HG02642 (cell line): Measurements from ENCODE around the gene ATAT1.
"Not testable (repeated sequence)": the region's sequence is repeated elsewhere in the genome, so short reads cannot be mapped to it uniquely, and the experiment has no call there.

Source experiments
- ATAC-seq: cut with Tn5 transposase; IDR thresholded peaks from one replicate; pipeline ENCODE4 v1.9.1; 2021; ENCODE audit warnings: mild to moderate bottlenecking; ENCODE audit not compliant: unreplicated experiment, poor library complexity

Gene ATAT1

DNA sequence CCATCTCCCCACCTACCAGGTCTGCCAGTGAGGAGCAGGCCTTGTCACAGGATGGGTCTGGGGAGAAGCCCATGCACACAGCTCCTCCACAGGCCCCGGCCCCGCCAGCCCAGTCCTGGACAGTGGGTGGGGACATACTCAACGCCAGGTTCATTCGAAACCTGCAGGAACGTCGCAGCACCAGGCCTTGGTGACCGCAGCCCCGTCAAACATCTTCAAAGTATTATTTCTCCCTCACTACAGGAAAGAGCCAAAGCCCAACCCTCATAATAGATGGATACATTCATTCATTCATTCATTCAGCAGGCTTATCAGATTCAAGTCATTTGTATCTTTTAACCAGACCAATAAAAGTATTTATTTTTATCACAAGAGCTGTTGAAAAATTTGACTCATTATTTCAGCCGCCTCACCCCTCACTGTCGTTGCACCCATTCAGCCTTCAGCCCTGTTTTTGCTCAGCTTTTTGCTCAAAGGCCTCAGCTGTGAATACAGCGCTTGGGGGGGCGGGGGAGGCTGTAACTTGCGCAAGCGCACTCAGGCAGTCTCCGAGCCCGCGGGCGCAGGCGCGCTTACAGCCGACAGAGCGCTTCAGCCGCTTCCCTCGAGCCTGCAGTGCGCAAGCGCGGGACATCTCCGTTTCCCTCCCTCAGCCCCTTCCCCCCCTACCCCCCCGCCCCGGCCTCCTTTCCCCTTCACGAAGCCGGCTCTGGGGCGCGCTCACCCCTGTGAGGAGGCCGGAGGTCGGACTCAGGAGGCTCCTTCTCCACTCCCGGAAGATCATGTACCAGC is 20.0 kb downstream of the ATAT1 start, which contains the start of gene C6orf136:
Gene C6orf136 (plus strand): TSS at position 684 of the 792 bp plus-strand sequence. CDS start 99 bp downstream, at position 783.
- ATAC-seq: peak; percentile 60

DNA sequence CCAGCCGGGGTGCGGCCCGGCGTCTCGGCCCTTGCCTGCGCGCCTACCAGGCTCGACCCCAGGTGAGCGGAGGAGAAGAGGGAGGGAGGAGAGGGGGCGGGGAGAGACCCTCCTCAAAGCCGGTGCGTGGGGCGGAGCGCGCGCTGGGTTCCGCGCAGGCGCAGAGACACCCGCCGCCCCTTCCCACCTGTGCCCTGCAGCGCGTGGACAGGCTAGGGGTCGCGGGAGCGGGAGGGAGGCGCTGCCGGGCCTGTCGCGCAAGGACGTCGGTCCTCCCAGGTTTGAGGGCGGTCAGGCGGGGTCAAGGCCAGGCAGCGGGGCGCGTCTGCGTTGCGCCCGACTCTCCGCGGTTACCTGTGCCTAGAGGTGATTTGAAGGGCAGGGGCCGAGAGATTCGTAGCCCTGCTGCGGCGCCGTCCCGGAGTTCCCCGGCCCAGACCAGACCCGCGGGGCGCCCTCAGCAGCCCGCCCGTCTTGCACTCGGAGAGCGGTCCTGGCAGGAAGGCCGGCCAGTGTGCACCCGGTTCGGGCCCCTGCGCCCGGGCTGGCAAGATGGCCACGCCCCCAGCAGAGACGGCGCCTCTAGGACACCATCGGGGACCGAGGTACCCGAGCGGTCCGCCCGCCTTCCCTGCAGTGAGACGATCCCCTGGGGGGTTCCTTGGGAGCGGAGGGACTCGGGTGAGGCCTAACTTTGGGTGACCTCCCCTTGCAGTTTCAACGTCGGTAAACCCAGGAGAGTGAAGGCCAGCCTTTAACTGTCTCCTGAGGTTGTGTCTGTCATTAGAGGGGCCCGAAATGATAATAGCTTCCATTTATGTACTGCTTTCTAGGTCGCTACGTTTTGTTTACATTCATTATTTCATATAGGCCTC is 20.8 kb downstream of the ATAT1 start:
- peak; percentile 76 for ATAC-seq

DNA sequence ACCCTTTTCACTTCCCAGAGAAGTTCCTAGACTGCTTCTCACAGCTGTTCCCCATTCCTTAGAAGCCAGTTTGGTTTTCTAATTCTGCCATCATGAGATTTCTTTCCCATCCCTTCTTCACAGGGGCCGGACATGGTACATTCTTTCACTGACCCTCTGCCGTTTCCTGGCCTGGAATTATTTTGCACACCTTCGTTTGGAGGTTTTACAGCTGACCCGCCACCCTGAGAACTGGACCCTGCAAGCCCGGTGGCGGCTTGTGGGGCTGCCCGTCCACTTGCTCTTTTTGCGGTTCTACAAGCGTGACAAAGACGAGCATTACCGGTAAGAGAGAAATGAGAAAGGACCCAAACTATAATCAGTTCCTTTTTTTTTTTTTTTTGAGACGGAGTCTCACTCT is 24.5 kb downstream of the ATAT1 start:
- ATAC-seq: no peak

DNA sequence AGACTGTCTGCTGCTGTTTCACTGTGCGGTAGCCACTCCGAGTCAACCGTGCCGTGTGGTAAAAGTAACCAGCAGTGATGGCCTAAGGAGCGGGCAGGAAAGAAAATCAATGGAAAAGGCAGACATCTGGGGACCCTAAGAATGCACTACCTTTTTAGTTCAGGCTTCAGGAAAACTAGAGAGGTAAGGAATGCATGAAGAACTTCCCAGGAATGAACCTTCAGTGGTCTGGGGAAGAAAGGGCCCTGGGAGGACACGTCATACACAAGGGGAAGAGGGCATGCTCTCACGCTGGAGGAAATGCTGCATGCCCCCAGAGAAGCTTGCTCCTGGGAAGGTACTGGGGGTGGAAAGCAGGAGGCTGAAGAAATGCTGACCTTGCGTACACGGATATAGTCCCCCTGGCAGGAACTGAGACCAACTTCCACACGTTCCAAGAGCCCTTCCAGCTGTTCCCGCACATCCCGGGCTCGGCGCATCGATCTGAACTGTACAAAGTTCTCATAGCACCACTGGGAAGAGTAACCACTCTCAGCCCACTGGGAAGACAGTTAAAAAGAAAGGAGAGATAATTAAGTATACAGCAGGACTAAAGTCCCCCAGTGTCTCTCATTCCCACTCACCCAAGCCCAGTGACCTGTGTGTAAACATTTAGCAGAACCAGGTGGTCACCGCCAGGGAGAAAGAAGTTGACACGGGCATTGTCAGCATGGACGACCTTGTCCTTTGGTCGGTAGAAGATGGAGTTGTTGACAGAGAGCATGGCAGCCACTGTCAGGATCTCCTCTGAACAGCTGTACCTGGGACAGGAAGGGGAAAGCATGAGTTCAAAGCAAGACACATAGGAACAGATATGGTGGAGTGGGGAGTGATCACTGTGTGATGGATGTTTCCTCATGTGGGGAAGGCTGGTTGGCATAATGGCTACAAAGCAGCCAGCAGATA is 28.4 kb downstream of the ATAT1 start:
- ATAC-seq: no peak

DNA sequence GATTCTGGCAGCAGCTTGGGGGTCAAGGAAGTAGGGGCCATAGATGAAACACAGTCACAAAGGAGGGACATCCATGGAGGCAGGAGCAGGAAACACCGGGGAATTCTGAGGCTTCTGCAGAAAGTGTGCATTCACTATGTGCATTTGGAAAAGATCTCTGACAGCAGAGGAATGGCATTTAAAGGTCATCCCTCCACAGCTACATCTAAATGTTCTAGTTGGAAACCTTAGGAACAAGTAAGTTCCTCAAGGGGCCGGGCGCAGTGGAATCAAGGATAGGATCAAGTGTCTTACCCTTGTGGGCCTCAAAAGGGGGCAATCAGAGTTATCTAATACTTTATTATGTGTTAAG is 29.0 kb downstream of the ATAT1 start:
- no peak for ATAC-seq

DNA sequence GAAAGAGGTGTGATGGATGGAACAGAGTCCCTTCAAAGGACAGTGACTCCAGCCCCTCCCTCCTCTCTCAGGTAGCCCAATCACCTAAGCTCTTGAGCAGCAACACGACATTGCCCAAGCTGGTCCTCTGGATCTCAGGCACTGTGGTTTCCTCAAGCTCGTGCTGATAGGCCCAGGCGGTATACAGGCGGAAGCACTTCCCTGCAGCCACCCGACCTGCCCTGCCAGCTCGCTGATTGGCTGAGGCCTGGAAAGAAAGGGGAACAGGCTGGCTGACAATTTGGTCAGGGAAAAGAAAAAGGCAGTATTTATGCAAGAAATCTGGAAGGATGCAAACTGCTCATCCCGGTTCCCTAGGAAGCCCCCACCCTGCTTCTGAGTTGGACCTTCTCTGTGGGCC is 29.8 kb downstream of the ATAT1 start:
- ATAC-seq: no peak

DNA sequence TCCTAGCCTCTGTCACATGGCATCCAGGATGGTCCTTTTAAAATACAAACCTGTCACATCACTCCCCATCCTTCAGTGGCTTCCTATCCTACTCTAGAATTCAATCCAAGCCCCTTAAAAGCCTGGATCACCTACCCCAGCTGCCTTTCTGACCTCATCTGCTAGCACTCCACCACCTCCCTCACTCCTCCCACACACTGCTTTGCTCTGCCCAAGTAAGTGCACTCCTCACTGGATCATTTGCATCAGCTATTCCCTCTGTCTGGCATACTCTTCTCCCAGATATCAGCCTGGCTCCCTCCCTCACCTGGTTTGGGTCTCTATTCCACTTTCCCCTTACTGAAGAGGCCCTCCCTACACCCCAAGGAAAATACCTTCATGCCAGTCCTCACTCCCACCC is 30.8 kb downstream of the ATAT1 start:
- no peak for ATAC-seq

DNA sequence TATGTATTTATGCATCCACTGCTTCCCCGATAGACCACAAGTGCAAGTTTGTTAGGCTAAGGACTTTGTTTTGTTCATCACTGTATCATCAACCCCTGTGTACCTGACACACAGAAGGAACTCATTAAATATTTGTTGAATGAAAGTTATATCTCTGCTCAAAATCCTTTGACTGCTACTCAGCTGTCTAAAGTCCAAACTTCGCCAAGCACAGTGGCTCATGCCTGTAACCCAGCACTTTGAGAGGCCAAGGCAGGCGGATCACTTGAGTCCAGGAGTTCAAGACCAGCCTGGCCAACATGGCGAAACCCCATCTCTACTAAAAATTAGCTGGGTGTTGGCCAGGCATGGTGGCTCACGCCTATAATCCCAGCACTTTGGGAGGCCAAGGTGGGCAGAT is 31.2 kb downstream of the ATAT1 start:
- not testable (repeated sequence) for ATAC-seq

DNA sequence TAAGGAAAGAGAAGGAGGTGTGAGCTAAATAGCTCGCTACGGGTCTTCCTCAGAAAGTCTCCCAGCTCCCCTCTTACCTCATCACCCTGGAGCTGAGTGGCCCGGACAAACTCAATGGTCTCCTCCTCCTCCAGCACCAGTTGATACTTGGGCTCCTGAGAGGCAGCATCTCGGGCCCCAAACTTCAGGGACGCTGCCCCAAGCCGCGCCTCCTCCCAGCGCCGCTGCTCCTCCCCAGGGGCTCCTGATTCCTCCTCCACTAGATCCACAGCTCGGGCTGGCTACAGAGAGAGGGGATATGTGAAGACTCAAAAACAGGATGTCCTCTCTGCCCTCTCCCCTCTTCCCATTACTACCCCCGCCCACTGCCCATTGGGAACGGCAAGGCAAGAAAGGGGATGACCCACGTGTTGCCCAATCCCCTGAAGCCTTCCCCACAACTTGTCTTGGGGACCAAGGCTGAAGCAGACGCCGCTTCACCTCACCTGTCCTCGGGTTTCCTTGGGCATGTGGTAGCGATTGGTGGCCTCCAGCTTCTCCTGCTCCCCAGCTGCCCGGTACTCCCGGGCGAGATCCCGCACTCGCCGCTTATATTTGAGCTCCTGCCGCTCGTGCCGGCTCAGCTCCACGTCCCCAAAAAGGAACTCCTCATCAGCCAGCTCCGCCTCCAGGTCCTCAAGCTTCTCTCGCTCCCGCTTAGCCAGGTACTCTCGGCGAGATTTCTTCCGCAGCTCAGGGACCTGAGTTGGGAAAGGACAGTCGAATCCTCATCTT is 38.5 kb downstream of the ATAT1 start:
- no peak for ATAC-seq

DNA sequence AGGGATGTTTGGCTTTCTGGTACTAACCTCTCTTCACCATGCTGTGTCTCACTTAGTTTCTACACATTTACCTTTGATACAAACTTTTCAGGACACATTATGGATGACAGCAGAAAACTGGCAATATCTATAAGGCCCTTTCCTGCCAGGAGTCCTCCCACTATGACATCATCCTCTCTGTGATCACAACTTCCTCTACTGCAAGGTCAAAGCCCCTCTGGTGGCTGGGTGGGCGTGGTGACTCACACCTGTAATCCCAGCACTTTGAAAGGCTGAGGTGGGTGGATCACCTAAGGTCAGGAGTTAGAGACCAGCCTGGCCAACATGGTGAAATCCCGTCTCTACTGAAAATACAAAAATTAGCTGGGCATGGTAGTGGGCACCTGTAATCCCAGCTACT is 39.6 kb downstream of the ATAT1 start:
- not testable (repeated sequence) for ATAC-seq

DNA sequence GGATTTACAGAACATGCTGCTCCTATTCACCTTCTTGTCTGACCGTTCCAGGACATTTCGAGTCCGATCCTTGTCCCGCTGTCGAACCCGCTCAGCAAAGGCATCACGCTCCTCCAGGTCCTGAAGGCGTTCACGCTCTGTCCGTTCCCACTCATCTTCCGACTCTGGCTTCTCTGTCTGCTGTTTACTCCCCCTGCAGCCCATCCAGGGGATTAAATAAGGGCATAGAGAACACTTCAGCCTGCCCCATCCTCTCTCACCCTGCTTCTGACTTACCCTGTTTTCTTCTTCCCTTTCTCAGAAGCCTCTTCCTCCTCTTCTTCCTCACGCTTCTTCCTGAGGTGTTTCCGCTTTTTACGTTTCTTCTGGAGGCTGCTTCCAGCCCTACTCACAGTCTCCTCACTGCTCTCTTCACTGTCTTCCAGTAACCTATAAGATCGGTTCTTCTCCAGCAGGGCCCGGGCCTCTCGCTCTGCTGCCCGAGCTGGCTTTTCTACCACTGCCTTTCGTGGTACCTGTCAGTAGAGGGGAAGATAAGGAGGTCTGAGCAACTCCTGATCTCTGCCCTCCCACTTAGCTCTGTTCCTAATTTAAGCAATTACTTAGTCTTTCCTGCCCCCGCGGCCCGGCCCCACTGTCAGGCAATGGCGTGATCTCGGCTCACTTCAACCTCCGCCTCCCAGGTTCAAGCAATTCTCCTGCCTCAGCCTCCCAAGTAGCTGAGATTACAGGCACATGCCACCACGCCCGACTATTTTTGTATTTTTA is 44.3 kb downstream of the ATAT1 start:
- no peak for ATAC-seq

DNA sequence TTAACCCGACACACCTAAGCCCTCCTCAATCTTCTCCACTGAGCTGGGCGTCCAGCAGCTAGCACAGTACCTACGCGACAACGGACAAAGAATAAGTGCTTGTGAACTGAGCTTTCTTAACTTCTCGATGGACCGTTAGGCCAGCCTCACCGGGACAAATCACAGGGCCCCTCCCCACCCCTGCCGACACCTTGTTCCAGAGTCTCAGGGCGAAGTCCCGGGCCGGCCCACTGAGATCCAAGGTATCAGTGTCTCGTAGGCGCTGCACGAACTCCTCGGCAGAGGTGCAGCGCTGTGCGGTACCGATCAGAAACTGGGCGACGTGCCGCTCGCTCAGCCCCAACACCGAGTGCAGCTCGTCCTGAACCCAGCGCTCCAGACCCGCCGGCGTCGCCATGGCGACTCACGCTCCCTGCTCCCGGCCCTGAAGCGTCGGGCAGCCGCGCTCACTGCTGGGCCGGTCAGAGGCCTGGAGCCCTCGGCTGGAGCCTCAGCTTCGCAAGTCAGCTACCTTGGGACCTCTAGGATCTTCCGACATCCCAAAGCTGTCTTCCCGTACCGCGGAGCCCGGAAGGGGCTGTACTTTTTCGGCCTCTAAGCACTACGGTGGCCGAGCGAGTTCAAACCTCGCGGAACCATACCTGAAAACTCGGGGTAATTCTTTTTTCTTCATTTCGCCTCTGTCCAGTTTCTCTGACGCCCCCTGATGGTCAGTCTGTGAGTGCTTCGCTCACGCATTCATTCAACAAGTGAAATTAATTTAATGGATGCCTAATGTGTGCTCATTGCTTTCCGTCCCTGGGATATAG is 46.0 kb downstream of the ATAT1 start, which contains the start of gene DHX16:
Gene DHX16 (minus strand): TSS at position 562 of the 809 bp plus-strand sequence. CDS start 165 bp downstream, at position 397.
- peak; percentile 78 for ATAC-seq

DNA sequence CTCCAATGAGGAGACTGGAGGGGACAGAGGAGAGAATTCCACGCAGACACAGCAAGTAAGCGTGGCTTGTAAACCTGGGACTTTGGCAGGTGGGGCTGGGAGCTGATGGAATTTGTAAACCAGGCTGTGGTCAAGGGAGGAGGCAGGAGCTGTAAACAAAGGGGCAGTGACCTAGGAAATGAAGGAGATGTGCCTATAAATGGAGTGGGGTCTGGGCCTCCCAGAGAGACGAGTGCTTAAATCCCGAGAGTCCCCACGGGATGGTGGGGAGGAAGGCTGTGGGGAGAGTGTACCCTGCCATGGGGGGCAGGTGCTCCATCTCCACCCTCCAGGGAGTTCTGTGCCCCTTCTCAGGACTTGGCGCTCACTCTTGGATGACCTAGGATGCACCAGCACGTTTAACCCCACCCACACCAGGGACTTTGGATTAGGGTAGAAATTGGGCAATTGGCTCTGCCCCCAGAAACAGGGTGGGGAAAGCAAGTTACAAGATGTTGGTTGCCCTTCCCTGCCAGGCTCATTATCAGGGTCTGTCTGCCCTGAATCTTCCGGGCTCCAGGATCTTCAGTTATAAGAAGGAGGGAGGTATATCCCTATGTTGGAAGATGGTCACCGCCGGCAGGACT is 50.1 kb downstream of the ATAT1 start:
- no peak for ATAC-seq

DNA sequence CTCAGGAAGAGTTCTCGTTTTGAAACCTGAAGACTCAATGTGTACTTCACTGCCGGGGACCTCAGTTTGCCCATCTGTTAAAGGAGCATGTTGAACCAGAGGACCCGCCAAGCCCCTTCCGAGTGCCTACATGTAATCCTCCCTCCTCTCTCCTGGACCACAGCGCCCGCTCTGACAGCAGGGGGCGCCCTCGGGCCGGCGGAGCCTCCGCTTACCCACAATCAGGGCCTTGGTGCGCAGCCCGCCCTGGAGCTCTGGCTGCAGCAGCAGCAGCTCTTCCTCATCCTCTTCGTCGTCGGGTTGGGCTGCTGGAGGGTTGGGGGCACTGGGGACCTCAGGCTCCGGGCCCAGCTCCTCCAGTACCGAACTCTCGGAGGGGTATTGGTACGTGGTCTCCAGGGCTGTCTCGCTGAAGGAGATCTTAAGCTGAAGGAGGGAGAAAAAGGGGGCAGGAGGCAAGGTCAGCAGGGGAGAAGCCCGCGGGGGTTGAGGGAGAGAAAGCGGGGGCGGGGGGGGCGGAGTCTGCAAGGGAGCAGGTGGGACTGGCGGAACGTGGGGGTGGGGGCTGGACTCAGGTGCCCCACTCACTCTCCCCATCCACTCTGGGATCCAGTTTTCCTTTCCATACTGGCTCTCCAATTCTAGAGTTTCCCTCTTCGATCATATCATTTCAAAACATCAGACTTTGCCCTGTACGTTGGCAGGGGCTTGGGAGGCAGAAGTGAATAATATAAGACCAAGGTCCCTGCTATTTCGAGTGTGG is 52.5 kb downstream of the ATAT1 start:
- peak; percentile 45 for ATAC-seq

DNA sequence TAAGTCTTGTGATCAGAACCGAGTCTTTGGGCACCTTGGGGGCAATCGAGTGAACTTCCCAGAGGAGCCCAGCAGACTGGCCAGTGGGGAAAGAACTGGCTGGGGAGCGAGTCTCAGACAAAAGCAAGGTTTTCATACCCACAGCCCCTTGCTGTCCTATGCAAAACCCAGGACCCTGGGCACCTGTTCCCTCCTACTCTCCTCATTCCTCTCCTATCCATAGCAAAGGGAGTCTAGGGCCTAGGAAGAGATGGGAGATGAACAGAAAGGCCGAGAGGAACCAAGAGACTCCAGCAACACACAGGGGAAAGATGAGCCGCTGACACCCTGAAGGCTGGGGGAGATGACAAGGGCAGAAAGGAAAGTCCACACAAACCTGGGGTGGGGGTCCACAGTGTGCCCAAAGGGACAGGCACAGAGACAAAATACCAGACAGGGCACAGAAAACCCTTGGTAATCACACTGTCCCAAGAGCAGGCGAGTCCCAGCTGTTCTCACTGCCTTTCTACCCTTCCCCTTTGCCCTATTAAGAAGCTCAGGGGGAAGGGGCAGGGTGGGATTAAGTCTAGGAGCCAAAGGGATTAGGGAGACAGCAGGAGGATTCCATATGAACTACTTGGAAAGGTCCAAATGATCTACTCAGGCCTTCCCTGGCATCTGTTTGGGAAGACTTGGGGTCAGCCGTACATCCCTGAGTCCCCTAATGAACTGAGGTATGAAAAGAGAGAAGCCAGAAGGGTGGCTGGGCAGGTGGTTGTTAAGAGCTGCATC is 53.3 kb downstream of the ATAT1 start:
- ATAC-seq: no peak

DNA sequence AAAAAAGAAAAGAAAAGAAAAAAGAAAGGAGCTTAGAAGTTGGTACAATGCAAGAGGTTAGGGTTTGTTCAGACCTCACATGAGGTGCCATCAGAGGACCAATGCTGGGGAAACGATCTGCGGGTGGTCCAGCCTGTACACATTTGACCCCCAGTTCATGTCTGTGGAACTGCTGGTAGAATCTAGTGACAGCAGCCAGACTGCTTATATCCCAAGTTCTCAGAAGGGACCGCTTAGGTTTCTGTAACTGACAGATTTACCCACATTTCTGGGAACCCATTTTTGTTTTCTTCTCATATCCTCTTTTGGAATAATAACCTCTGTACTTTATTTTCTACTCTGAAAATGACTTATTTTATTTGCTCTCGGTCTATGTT is 55.1 kb downstream of the ATAT1 start:
- ATAC-seq: no peak
